ENCODE measurements around the gene XRRA1.

GRCh38 chr11:74949753-74950137, 854 bp upstream of the XRRA1 start:
- TF ChIP-seq FOXM1 (IDR thresholded peaks at IDR 0.05; ENCODE audit: borderline replicate concordance) (no peak), BHLHE40 (IDR thresholded peaks at IDR 0.05; ENCODE audit: borderline replicate concordance) (no peak), FOXK2 (IDR thresholded peaks at IDR 0.05) (no peak), SP1 (IDR thresholded peaks at IDR 0.05) (no peak), CTBP1 (IDR thresholded peaks at IDR 0.05; ENCODE audit: borderline replicate concordance) (no peak), HDGF (IDR thresholded peaks at IDR 0.05; ENCODE audit: borderline replicate concordance) (no peak), SUZ12 (IDR thresholded peaks at IDR 0.05) (no peak), ELF4 (IDR thresholded peaks at IDR 0.05) (no peak), ZNF384 (IDR thresholded peaks at IDR 0.05) (no peak), TARDBP (IDR thresholded peaks at IDR 0.05) (no peak)
